Heart right ventricle (tissue), 16 donors: ENCODE measurements around the gene RTN4R. TPM values are rescaled to one million over a fixed set of nuclear protein-coding genes. Genes with fewer than 3 reads are reported as not detected.

Experiments
- ATAC-seq, 8 donors: fragments of 200-7000 bp; cut with Tn5 transposase; one replicate each; pipeline ENCODE4 v1.9.1; 2020; ENCODE audit warnings: mild to moderate bottlenecking in 8 of 8, moderate library complexity in 8 of 8, moderate number of reproducible peaks in 1 of 8
- DNase-seq, 2 donors: peaks; one replicate each; pipeline ENCODE4 v3.0.0-alpha.2; 2020
- H3K27ac ChIP-seq, 10 donors: fragments of 200-600 bp; sonication (generic) in 2 of 10; one replicate each; pipeline versions ENCODE4 v1.5.0 to v1.8.0; 2020 to 2022; ENCODE audit warnings: mild to moderate bottlenecking in 3 of 10
- H3K27me3 ChIP-seq, 7 donors: fragments of 200-600 bp; one replicate each; pipeline ENCODE4 v1.8.0; 2021 to 2022; ENCODE audit warnings: mild to moderate bottlenecking in 2 of 7
- H3K36me3 ChIP-seq, 9 donors: fragments of 200-600 bp; sonication (generic) in 1 of 9; one replicate each; pipeline versions ENCODE4 v1.5.0 to v1.8.0; 2020 to 2022; ENCODE audit warnings: mild to moderate bottlenecking in 2 of 9
- H3K4me1 ChIP-seq, 9 donors: fragments of 200-600 bp; sonication (generic) in 1 of 9; one replicate each; pipeline versions ENCODE4 v1.5.0 to v1.8.0; 2020 to 2022; ENCODE audit warnings: mild to moderate bottlenecking in 4 of 9
- H3K4me3 ChIP-seq, 10 donors: fragments of 200-600 bp; sonication (generic) in 2 of 10; one replicate each; pipeline versions ENCODE4 v1.5.0 to v1.8.0; 2020 to 2022; ENCODE audit warnings: mild to moderate bottlenecking in 7 of 10, moderate library complexity in 2 of 10
- H3K9me3 ChIP-seq, 11 donors: fragments of 200-600 bp in 10 of 11; sonication (generic) in 2 of 11; one replicate each; pipeline versions ENCODE4 v1.5.0 to v1.8.0; 2013 to 2022; ENCODE audit warnings: mild to moderate bottlenecking in 2 of 11, control low read depth in 1 of 11, moderate library complexity in 1 of 11
- WGBS, 2 donors: extraction: QIAGEN DNeasy Blood & Tissue Kit; methylation state at CpG; one replicate each; pipeline ENCODE4 v1.1.7; 2013; ENCODE audit warnings: inconsistent platforms in 1 of 2; 5-methylcytosine and 5-hydroxymethylcytosine counted together
- intact Hi-C, 10 donors: fragments of 100-400 bp; cut with DNase I; formaldehyde crosslinking; loops; one replicate each; pipeline versions ENCODE4 v1.11.1 to v1.14.2; 2022
- polyA plus RNA-seq, 2 donors: library from polyadenylated mRNA; stranded (reverse); fragments of 200-250 nt; gene quantifications; one replicate each; pipeline ENCODE4 v1.2.3, GENCODE V29; 2013
- total RNA-seq, 10 donors: library from RNA; stranded (reverse); fragmentation: NEBNext Ultra II Directional in 3 of 10; extraction: Animal tissue kit (Norgen Biotek cat#: 25700) in 3 of 10; gene quantifications; one replicate each; pipeline versions ENCODE4 v1.2.1 to v1.2.4, GENCODE V29; 2021 to 2023
- TF ChIP-seq, protein P1 (sequence below), 9 donors: fragments of 200-600 bp; sonication (generic) in 2 of 9; IDR thresholded peaks; one replicate each; pipeline versions ENCODE4 v1.5.0 to v1.8.0; 2021 to 2022; ENCODE audit warnings: antibody characterized with exemption in 9 of 9, mild to moderate bottlenecking in 5 of 9, moderate library complexity in 1 of 9
- donor health status: Arrhythmogenic right ventricular cardiomyopathy.
- donor health status: ischemic (EF 13 %, LVEDD 7.1; RV severe dilation, severe dysfunction).
- donor health status: healthy with polysubstance abuse.
- donor health status: DM: no; HTN: yes; CAD: no.
- donor health status: DM: no; HTN: no; CAD: no.
- donor health status: ischemic (EF 25% LVEDD 6.9; RV normal size, moderate dysfunction).
- donor health status: ischemic (EF 25% LVEDD 5.7; RV mildly dilated, moderate dysfunction).
- donor health status: healthy.
- donor health status: DM: yes; HTN: yes; CAD: no.
- donor health status: Ischemic cardiomyopathy.
- donor health status: ischemic (EF 35%, LVEDD 5.7; RV mildly dilated, moderate dysfunction).
- donor health status: nonischemic (EF 11% LVEDD 7.7; RV severe dilation, severe dysfunction).
- donor health status: DM: yes; HTN: yes; CAD: no.
- donor health status: PGD.
- donor health status: ischemic (EF 29% LVEDD 5.4; RV normal size, mild dysfunction).
- donor health status: nonischemic (EF 23%, LVEDD 6.1; RV moderate dilation, normal function).

RTN4R gene
- total and polyA plus RNA-seq, 12 donors, result 0.56 to 2.5 (median 0.93) TPM

DNA sequence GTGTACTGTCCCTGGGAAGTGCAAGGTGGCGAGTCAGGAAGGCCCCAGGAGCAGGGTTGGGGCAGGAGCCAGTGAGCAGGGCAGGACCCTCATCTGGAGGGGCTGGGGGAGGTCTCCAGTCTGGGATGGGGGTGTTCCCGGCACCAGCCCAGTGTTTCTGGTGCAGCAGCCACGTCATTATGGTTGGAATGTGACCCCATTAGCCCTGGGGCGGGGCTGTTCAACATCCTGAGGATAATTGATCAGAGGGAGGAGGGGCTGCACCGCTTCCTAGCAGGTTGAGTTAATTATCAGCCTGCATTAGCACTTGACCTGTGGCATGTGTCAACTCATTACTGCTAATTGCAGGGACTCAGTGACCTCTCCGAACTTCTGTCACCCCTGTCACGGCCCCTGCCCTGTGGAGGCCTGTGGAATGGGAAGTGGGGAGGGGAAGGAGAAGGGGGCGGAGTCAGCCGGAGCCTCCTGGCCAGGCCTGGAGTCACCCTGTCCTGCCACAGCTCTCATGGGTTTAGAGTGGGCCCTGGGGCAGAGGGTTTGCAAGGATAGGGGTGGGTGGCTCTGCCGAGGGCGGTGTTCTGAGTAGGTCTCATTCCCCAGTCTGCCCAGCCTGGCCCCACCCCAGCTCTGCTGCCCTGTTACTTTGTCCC lies 64.4 kb downstream of the RTN4R start:
- Histone ChIP-seq H3K27ac (peak overlapping the region; percentile 11 to 96 (median 86)), H3K9me3 (no peaks in the 10 kb centered on the region), H3K27me3 (no peaks in the 10 kb centered on the region), H3K4me1 (peaks cover 30 to 57% (median 41%) of the 10 kb centered on the region in 9 donors), H3K4me3 (peak overlapping the region in 1 of 10 donors; percentile 3), H3K36me3 (no peaks in the 10 kb centered on the region)
- TF ChIP-seq, protein P1, sequence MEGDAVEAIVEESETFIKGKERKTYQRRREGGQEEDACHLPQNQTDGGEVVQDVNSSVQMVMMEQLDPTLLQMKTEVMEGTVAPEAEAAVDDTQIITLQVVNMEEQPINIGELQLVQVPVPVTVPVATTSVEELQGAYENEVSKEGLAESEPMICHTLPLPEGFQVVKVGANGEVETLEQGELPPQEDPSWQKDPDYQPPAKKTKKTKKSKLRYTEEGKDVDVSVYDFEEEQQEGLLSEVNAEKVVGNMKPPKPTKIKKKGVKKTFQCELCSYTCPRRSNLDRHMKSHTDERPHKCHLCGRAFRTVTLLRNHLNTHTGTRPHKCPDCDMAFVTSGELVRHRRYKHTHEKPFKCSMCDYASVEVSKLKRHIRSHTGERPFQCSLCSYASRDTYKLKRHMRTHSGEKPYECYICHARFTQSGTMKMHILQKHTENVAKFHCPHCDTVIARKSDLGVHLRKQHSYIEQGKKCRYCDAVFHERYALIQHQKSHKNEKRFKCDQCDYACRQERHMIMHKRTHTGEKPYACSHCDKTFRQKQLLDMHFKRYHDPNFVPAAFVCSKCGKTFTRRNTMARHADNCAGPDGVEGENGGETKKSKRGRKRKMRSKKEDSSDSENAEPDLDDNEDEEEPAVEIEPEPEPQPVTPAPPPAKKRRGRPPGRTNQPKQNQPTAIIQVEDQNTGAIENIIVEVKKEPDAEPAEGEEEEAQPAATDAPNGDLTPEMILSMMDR (IDR thresholded peaks at IDR 0.05), result no peak
- 62 to 63% methylated on average over 11 of the region's 11 CpGs for WGBS, 2 donors
- ATAC-seq (peak in 7 of 8 donors; percentile 31 to 66 (median 43)), DNase-seq (peak in 1 of 2 donors; percentile 31)
- intact Hi-C loops, result loop anchor here in 1 of 10 donors (10.0 kb wide), 1 partner anchor 49 kb away; the partner anchor contains the start of gene CCDC188

DNA sequence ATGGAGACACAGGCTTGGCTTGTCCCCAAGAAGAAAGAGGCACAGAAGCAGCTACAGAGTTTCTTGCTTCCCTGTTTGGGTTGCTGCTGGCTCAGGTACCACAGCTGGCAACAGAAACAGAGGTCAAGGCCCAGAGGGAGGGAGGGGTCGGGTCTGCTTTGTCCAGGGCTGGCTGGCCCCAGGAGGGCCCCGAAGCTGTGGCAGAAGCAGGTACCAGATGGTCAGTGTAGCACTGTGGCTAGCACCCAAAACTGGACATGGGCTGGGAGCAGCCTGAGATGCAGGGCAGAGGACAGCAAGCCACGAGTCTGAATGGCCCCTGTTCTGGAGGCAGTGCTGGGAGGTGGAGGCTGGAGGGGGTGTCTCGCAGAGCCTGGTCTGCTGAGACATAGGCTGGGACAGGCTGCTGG lies 65.0 kb downstream of the RTN4R start:
- H3K4me1 ChIP-seq, result peaks cover 30 to 57% (median 41%) of the 10 kb centered on the region in 9 donors
- TF ChIP-seq, protein P1 (IDR thresholded peaks at IDR 0.05), result no peak
- WGBS, 2 donors, result 59 to 61% methylated on average over 4 of the region's 4 CpGs
- no peak overlapping the region for H3K4me3 ChIP-seq
- no peaks in the 10 kb centered on the region for H3K36me3 ChIP-seq
- no peak for DNase-seq
- no peaks in the 10 kb centered on the region for H3K27me3 ChIP-seq
- no peaks in the 10 kb centered on the region for H3K9me3 ChIP-seq
- peak in 3 of 8 donors; percentile 2 to 24 (median 20) for ATAC-seq
- peak overlapping the region; percentile 11 to 96 (median 86) for H3K27ac ChIP-seq
- intact Hi-C loops, result loop anchor here in 1 of 10 donors (10.0 kb wide), 1 partner anchor 48 kb away; the partner anchor contains the start of gene CCDC188

DNA sequence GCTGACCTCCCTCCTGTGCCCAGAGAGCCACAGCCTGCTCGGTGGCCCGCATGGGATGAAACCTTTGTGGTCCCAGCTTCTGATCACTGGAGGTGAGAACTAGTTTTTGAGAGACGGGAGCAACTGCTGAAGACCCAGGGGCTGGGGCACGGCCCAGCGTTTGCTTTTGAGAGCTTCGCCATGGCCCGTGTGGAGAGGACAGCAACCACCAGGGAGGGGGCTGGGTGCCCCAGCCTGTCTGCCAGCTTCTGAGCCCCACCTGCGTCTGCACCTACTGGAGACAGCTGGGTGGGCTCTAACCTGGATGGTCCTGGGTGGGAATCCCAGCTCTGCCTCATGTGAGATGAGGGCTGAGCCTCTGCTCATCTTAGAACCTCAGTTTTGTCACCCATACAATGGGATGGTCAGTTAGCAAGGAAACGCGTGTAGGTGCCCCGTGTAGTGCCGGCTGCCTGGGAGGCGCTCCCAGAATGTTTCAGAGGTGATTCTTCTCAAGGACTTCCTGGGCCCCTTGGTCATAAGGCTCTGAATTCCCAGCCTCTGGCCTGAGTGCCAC lies 66.2 kb downstream of the RTN4R start:
- intact Hi-C loops, result loop anchor here in 1 of 10 donors (10.0 kb wide), 1 partner anchor 47 kb away; the partner anchor contains the start of gene CCDC188
- Histone ChIP-seq H3K4me3 (no peak overlapping the region), H3K27ac (no peak overlapping the region), H3K4me1 (peaks cover 21 to 48% (median 33%) of the 10 kb centered on the region in 9 donors), H3K9me3 (no peaks in the 10 kb centered on the region), H3K27me3 (no peaks in the 10 kb centered on the region), H3K36me3 (no peaks in the 10 kb centered on the region)
- WGBS, 2 donors, result 89 to 93% methylated on average over 13 of the region's 13 CpGs
- no peak for DNase-seq
- TF ChIP-seq, protein P1 (IDR thresholded peaks at IDR 0.05), result no peak
- ATAC-seq, result no peak

DNA sequence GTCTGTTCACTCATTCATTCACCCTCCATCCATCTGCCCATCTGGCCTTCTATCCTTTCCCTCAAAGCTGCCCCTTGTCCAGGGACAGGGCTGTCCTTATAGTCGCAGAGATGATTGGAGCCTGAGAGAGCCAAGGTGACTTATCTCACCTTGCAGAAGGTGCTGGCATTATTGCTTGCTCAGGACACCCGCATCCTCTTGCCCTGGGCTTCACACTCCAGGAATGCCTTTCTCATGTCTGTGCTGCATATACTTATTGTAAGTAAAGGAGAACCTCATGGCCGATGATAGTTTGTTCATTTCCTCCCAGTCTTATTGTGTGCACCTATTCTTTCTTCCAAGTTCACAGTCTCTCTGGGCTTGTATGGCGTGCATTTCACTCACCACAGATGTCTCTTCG lies 68.2 kb downstream of the RTN4R start:
- H3K36me3 ChIP-seq, result no peaks in the 10 kb centered on the region
- no peak overlapping the region for H3K4me3 ChIP-seq
- intact Hi-C loops, result loop anchor here in 1 of 10 donors (10.0 kb wide), 1 partner anchor 45 kb away; the partner anchor contains the start of gene CCDC188
- H3K4me1 ChIP-seq, result peaks cover 11 to 32% (median 19%) of the 10 kb centered on the region in 9 donors
- H3K27me3 ChIP-seq, result no peaks in the 10 kb centered on the region
- ATAC-seq, result no peak
- H3K27ac ChIP-seq, result no peak overlapping the region
- TF ChIP-seq, protein P1 (IDR thresholded peaks at IDR 0.05), result no peak
- no peak for DNase-seq
- H3K9me3 ChIP-seq, result no peaks in the 10 kb centered on the region
- 92 to 96% methylated on average over 5 of the region's 5 CpGs for WGBS, 2 donors
